Measurements from ENCODE around the gene ITGB1. TPM values are rescaled to one million over a fixed set of nuclear protein-coding genes. Genes with fewer than 3 reads are reported as not detected.

ITGB1 gene
- total and polyA plus RNA-seq, 10 of the 15 experiments (the other 5 are each of a cell fraction or from before 2014, with no cell fraction given): 2.8 to 20.7 (median 10.4) TPM

DNA sequence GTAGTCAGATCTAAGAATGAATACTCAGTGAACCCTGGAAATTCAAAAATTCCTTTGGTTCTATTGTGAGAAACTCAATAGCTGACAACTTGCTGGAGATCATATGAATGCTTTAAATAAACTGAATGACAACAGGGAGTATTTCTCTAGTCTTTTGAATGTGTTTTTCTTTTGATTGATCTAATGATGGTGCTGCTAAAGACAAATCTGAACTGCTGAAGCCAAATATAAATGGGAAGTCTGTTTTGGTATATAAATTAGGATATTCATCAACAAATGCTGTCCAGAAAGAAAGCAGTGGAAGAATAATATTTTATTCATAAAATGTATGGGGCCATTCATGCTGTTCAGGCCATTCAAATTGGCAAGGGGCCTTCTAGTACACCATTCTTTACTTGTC is 79.4 kb downstream of the ITGB1 start:
- SMC1A ChIA-PET (ENCODE audit: uncharacterized antibody, unreplicated experiment): no interaction called here
- H3K27ac ChIP-seq (ENCODE audit: control insufficient read depth, insufficient read depth): no peak overlapping the region
- DNase-seq (ENCODE audit: low read depth, low spot score): no peak
- no peak for ATAC-seq
- H3K27me3 ChIP-seq (replicated peaks in 1 of 2; ENCODE audit: control insufficient read depth in 2 of 2, insufficient read depth in 2 of 2, low read length in 1 of 2): no peaks in the 10 kb centered on the region
- POLR2A ChIA-PET: no interaction called here
- CTCF ChIA-PET: no interaction called here
- H3K79me2 ChIP-seq (ENCODE audit: control insufficient read depth, insufficient read depth, low read length): no peaks in the 10 kb centered on the region
- H2AFZ ChIP-seq (ENCODE audit: control insufficient read depth, low read depth, low read length): no peak overlapping the region
- FAIRE-seq: no peak
- no peak overlapping the region for H3K4me3 ChIP-seq
- no peaks in the 10 kb centered on the region for H3K9me3 ChIP-seq (replicated peaks; ENCODE audit: control insufficient read depth, insufficient read depth, low read length)
- no peak overlapping the region for H3K9ac ChIP-seq (ENCODE audit: control insufficient read depth, insufficient read depth, low read length)
- H4K20me1 ChIP-seq (ENCODE audit: control insufficient read depth, insufficient read depth): no peaks in the 10 kb centered on the region
- H3K4me2 ChIP-seq (ENCODE audit: control insufficient read depth, insufficient read depth): no peak overlapping the region
- BruUV-seq (replicated peaks): no TSS peak
- TF ChIP-seq, protein P1, sequence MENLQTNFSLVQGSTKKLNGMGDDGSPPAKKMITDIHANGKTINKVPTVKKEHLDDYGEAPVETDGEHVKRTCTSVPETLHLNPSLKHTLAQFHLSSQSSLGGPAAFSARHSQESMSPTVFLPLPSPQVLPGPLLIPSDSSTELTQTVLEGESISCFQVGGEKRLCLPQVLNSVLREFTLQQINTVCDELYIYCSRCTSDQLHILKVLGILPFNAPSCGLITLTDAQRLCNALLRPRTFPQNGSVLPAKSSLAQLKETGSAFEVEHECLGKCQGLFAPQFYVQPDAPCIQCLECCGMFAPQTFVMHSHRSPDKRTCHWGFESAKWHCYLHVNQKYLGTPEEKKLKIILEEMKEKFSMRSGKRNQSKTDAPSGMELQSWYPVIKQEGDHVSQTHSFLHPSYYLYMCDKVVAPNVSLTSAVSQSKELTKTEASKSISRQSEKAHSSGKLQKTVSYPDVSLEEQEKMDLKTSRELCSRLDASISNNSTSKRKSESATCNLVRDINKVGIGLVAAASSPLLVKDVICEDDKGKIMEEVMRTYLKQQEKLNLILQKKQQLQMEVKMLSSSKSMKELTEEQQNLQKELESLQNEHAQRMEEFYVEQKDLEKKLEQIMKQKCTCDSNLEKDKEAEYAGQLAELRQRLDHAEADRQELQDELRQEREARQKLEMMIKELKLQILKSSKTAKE (IDR thresholded peaks at IDR 0.05; ENCODE audit: low read depth, poor library complexity, severe bottlenecking): no peak
- no peak for TF ChIP-seq NFYB (IDR thresholded peaks at IDR 0.05; ENCODE audit: insufficient read depth, low read depth, low read length)
- no peaks in the 10 kb centered on the region for H3K4me1 ChIP-seq (ENCODE audit: control insufficient read depth, insufficient read depth, low read length)
- H3K36me3 ChIP-seq (ENCODE audit: control insufficient read depth in 2 of 2, insufficient read depth in 2 of 2, low read length in 1 of 2): no peaks in the 10 kb centered on the region
- in situ Hi-C loops (cut with MboI): no loop called here
- RAD21 ChIA-PET (ENCODE audit: unreplicated experiment): no interaction called here
- intact Hi-C loops (cut with micrococcal nuclease; ENCODE audit: unreplicated experiment): no loop called here

DNA sequence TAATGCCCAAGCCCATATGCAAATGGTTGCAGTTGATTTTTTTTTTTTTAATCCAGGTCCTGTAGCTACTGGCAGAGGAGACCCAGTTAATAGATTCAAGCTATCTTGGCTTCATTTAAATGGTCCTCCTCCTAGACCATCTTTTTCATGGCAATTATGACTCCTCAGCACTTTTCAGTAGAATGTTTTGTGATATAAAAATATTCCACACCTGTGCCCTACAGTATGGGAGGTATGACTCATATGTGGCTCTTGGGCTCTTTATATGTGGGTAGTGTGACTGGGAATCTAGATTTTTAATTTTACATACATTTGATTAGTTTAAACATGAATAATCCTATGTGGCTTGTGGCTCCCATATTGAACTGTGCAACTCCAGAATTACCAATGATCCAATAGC is 80.1 kb downstream of the ITGB1 start:
- in situ Hi-C loops (cut with MboI): no loop called here
- H4K20me1 ChIP-seq (ENCODE audit: control insufficient read depth, insufficient read depth): no peaks in the 10 kb centered on the region
- no peak overlapping the region for H3K27ac ChIP-seq (ENCODE audit: control insufficient read depth, insufficient read depth)
- H3K4me1 ChIP-seq (ENCODE audit: control insufficient read depth, insufficient read depth, low read length): no peaks in the 10 kb centered on the region
- H2AFZ ChIP-seq (ENCODE audit: control insufficient read depth, low read depth, low read length): no peak overlapping the region
- no TSS peak for BruUV-seq (replicated peaks)
- ATAC-seq: no peak
- intact Hi-C loops (cut with micrococcal nuclease; ENCODE audit: unreplicated experiment): no loop called here
- H3K79me2 ChIP-seq (ENCODE audit: control insufficient read depth, insufficient read depth, low read length): no peaks in the 10 kb centered on the region
- no peak overlapping the region for H3K9ac ChIP-seq (ENCODE audit: control insufficient read depth, insufficient read depth, low read length)
- H3K4me2 ChIP-seq (ENCODE audit: control insufficient read depth, insufficient read depth): no peak overlapping the region
- no peak for TF ChIP-seq TCF12 (IDR thresholded peaks at IDR 0.05; ENCODE audit: low read depth, low read length)
- no peak for TF ChIP-seq NFYB (IDR thresholded peaks at IDR 0.05; ENCODE audit: insufficient read depth, low read depth, low read length)
- no peak for TF ChIP-seq PAX5 (IDR thresholded peaks at IDR 0.05; ENCODE audit: borderline replicate concordance, low read depth, low read length)
- no peak for TF ChIP-seq EGR1 (IDR thresholded peaks at IDR 0.05; ENCODE audit: borderline replicate concordance in 1 of 2, low read depth in 2 of 2, low read length in 2 of 2)
- no peak for TF ChIP-seq ETV6 (conservative IDR thresholded peaks at IDR 0.05 in 1 of 2, IDR thresholded peaks at IDR 0.05 in 1 of 2; ENCODE audit: borderline replicate concordance in 1 of 2, low read depth in 1 of 2)
- no peak for TF ChIP-seq JUND (IDR thresholded peaks at IDR 0.05; ENCODE audit: low read depth, low read length)
- no peak for TF ChIP-seq NFYA (IDR thresholded peaks at IDR 0.05; ENCODE audit: borderline replicate concordance, low read depth, low read length)
- TF ChIP-seq USF1 (IDR thresholded peaks at IDR 0.05; ENCODE audit: borderline replicate concordance, extremely low read length, insufficient read depth, low read depth, low read length): no peak
- no peak for TF ChIP-seq ZNF217 (IDR thresholded peaks at IDR 0.05)
- no peak for TF ChIP-seq MTA2 (IDR thresholded peaks at IDR 0.05; ENCODE audit: low read depth)
- no peak for TF ChIP-seq FOXK2 (IDR thresholded peaks at IDR 0.05)
- TF ChIP-seq CEBPB (IDR thresholded peaks at IDR 0.05; ENCODE audit: borderline replicate concordance in 1 of 2, low read depth in 2 of 2, low read length in 2 of 2): no peak
- DNase-seq (ENCODE audit: low read depth, low spot score): no peak
- H3K9me3 ChIP-seq (replicated peaks; ENCODE audit: control insufficient read depth, insufficient read depth, low read length): no peaks in the 10 kb centered on the region
- ChIA-PET SMC1A (ENCODE audit: uncharacterized antibody, unreplicated experiment) (no interaction called here), POLR2A (no interaction called here), RAD21 (ENCODE audit: unreplicated experiment) (no interaction called here), CTCF (interaction anchor here (0.6 to 1.2 kb wide), 3 partner anchors 35 to 132 kb away, joined by 3 to 4 read pairs (median 3); no protein-coding TSS in a partner anchor)
- no peak overlapping the region for H3K4me3 ChIP-seq
- no peaks in the 10 kb centered on the region for H3K27me3 ChIP-seq (replicated peaks in 1 of 2; ENCODE audit: control insufficient read depth in 2 of 2, insufficient read depth in 2 of 2, low read length in 1 of 2)
- no peak for FAIRE-seq
- no peaks in the 10 kb centered on the region for H3K36me3 ChIP-seq (ENCODE audit: control insufficient read depth in 2 of 2, insufficient read depth in 2 of 2, low read length in 1 of 2)
